Caco-2 (cell line): Measurements from ENCODE around the gene MCC. TPM values are rescaled to one million over a fixed set of nuclear protein-coding genes. Genes with fewer than 3 reads are reported as not detected.

Experiments
- BruUV-seq: library from RNA; stranded (reverse); fragments of 400-500 nt; replicated peaks from 2 replicates; lab custom pipeline; 2021; lab: Mats Ljungman, UMichigan
- CTCF ChIA-PET: fragments of 300-600 bp; sonication (Branson Sonifier 250); formaldehyde crosslinking; loops from one replicate; lab custom pipeline; 2022; ENCODE audit warnings: antibody characterized with exemption; lab: Charles Lee
- POLR2A ChIA-PET: fragments of 300-600 bp; sonication (Branson Sonifier 250); formaldehyde crosslinking; loops from one replicate; lab custom pipeline; 2022; ENCODE audit warnings: antibody characterized with exemption; lab: Charles Lee
- DNase-seq, 2 experiments: peaks; one replicate each; pipeline versions ENCODE4 v3.0.0 to v3.0.0-alpha.2; 2020 to 2022
- H3K27me3 ChIP-seq: replicated peaks from 2 replicates; pipeline ENCODE4 v1.6.0; 2011; ENCODE audit warnings: low read length; ENCODE audit not compliant: control insufficient read depth, insufficient read depth
- H3K36me3 ChIP-seq: 2 replicates; pipeline ENCODE4 v1.5.1; 2011; ENCODE audit warnings: low read length; ENCODE audit not compliant: control insufficient read depth, insufficient read depth
- H3K4me1 ChIP-seq: fragments of 250-450 bp; sonication (Bioruptor Pico); 2 replicates; pipeline ENCODE4 v1.5.1; 2020; ENCODE audit warnings: mild to moderate bottlenecking
- H3K4me3 ChIP-seq: 2 replicates; pipeline ENCODE4 v1.5.1; 2011; ENCODE audit warnings: low read depth, mild to moderate bottlenecking, control low read depth, low read length
- H3K9me3 ChIP-seq: fragments of 250-450 bp; sonication (Bioruptor Pico); 2 replicates; pipeline ENCODE4 v1.5.1; 2020; ENCODE audit warnings: mild to moderate bottlenecking, moderate library complexity
- H3K27ac Mint-ChIP-seq: one replicate; pipeline ENCODE4 v1.8.0; 2022; ENCODE audit warnings: mixed read lengths; ENCODE audit not compliant: unreplicated experiment
- H3K27me3 Mint-ChIP-seq: one replicate; pipeline ENCODE4 v1.8.0; 2022; ENCODE audit warnings: mixed read lengths; ENCODE audit not compliant: insufficient read depth, unreplicated experiment
- H3K36me3 Mint-ChIP-seq: one replicate; pipeline ENCODE4 v1.8.0; 2022; ENCODE audit warnings: mild to moderate bottlenecking, mixed read lengths; ENCODE audit not compliant: insufficient read depth, unreplicated experiment
- H3K4me1 Mint-ChIP-seq: one replicate; pipeline ENCODE4 v1.8.0; 2022; ENCODE audit warnings: low read depth, mixed read lengths; ENCODE audit not compliant: unreplicated experiment
- H3K4me3 Mint-ChIP-seq: one replicate; pipeline ENCODE4 v1.8.0; 2022; ENCODE audit warnings: mild to moderate bottlenecking, moderate library complexity, mixed read lengths; ENCODE audit not compliant: unreplicated experiment
- H3K9me3 Mint-ChIP-seq: one replicate; pipeline ENCODE4 v1.8.0; 2022; ENCODE audit warnings: mixed read lengths; ENCODE audit not compliant: unreplicated experiment
- CTCF ChIP-seq, 2 experiments: fragments of 200-600 bp in 1 of 2; IDR thresholded peaks; 1 replicate in 1 of 2; 2 replicates in 1 of 2; pipeline versions ENCODE4 v1.5.1 to v1.8.0; 2011 to 2022; ENCODE audit warnings: antibody characterized with exemption in 1 of 2, control low read depth in 1 of 2, inconsistent platforms in 1 of 2, low read depth in 1 of 2, low read length in 1 of 2, mild to moderate bottlenecking in 1 of 2, moderate library complexity in 1 of 2; ENCODE audit not compliant: insufficient read depth in 1 of 2, severe bottlenecking in 1 of 2, unreplicated experiment in 1 of 2
- intact Hi-C: fragments of 100-400 bp; cut with micrococcal nuclease; formaldehyde crosslinking; loops from one replicate; pipeline ENCODE4 v1.10.0; 2022; ENCODE audit not compliant: unreplicated experiment
- total RNA-seq: library from RNA; stranded (reverse); gene quantifications from 2 replicates; pipeline ENCODE4 v1.2.3, GENCODE V29; 2022

The MCC gene
- total RNA-seq, 1 experiment from 2014 or later = 0.09 TPM

GRCh38 chr5:113317636-113318035 is 170.6 kb downstream of the MCC start:
- Mint-ChIP-seq H3K27ac (no peak overlapping the region), H3K9me3 (no peaks in the 10 kb centered on the region), H3K4me3 (no peak overlapping the region), H3K36me3 (no peaks in the 10 kb centered on the region), H3K27me3 (peaks cover 14% of the 10 kb centered on the region), H3K4me1 (peaks cover 8% of the 10 kb centered on the region)
- intact Hi-C loops = no loop called here
- no peak overlapping the region for H3K4me3 ChIP-seq
- H3K4me1 ChIP-seq = peaks cover 4% of the 10 kb centered on the region; the same call in 1 of the 2 replicates
- BruUV-seq = no TSS peak
- ChIA-PET POLR2A (no interaction called here), CTCF (no interaction called here)
- no peaks in the 10 kb centered on the region for H3K9me3 ChIP-seq
- no peaks in the 10 kb centered on the region for H3K27me3 ChIP-seq
- no peak for TF ChIP-seq CTCF (IDR thresholded peaks at IDR 0.05; ENCODE audit: insufficient read depth in 1 of 2, low read depth in 1 of 2, low read length in 1 of 2, severe bottlenecking in 1 of 2, unreplicated experiment in 1 of 2)
- DNase-seq = no peak
- no peaks in the 10 kb centered on the region for H3K36me3 ChIP-seq

GRCh38 chr5:113311301-113311700 is 177.0 kb downstream of the MCC start:
- Mint-ChIP-seq H3K9me3 (no peaks in the 10 kb centered on the region), H3K27me3 (peaks cover 14% of the 10 kb centered on the region), H3K27ac (no peak overlapping the region), H3K4me3 (no peak overlapping the region), H3K36me3 (no peaks in the 10 kb centered on the region), H3K4me1 (no peaks in the 10 kb centered on the region)
- no TSS peak for BruUV-seq
- ChIA-PET POLR2A (no interaction called here), CTCF (no interaction called here)
- TF ChIP-seq CTCF (IDR thresholded peaks at IDR 0.05; ENCODE audit: insufficient read depth in 1 of 2, low read depth in 1 of 2, low read length in 1 of 2, severe bottlenecking in 1 of 2, unreplicated experiment in 1 of 2) = no peak
- no peaks in the 10 kb centered on the region for H3K4me1 ChIP-seq
- H3K27me3 ChIP-seq = no peaks in the 10 kb centered on the region
- intact Hi-C loops = no loop called here
- DNase-seq = no peak
- H3K36me3 ChIP-seq = no peaks in the 10 kb centered on the region
- H3K4me3 ChIP-seq = no peak overlapping the region
- H3K9me3 ChIP-seq = no peaks in the 10 kb centered on the region

GRCh38 chr5:113302120-113302519 is 186.1 kb downstream of the MCC start:
- intact Hi-C loops = no loop called here
- CTCF ChIA-PET = no interaction called here
- Mint-ChIP-seq H3K36me3 (no peaks in the 10 kb centered on the region), H3K27ac (no peak overlapping the region), H3K27me3 (peaks cover 34% of the 10 kb centered on the region), H3K4me3 (no peak overlapping the region), H3K9me3 (no peaks in the 10 kb centered on the region), H3K4me1 (no peaks in the 10 kb centered on the region)
- no peaks in the 10 kb centered on the region for H3K4me1 ChIP-seq
- H3K4me3 ChIP-seq = no peak overlapping the region
- H3K9me3 ChIP-seq = no peaks in the 10 kb centered on the region
- POLR2A ChIA-PET = no interaction called here
- no peaks in the 10 kb centered on the region for H3K36me3 ChIP-seq
- TF ChIP-seq CTCF (IDR thresholded peaks at IDR 0.05; ENCODE audit: insufficient read depth in 1 of 2, low read depth in 1 of 2, low read length in 1 of 2, severe bottlenecking in 1 of 2, unreplicated experiment in 1 of 2) = no peak
- H3K27me3 ChIP-seq = peaks cover 2% of the 10 kb centered on the region; the same call in 1 of the 2 replicates
- no peak for DNase-seq
- no TSS peak for BruUV-seq
